K562 (cell line): Measurements from ENCODE around the gene ABHD10. TPM values are rescaled to one million over a fixed set of nuclear protein-coding genes. Genes with fewer than 3 reads are reported as not detected.

ENCODE experiments used
- ATAC-seq: fragments of 200-7000 bp; cut with Tn5 transposase; 3 replicates; pipeline ENCODE4 v1.9.1; 2020; ENCODE audit warnings: moderate library complexity
- BruUV-seq: library from RNA; stranded (reverse); fragments of 400-500 nt; replicated peaks from 2 replicates; lab custom pipeline; 2021; lab: Mats Ljungman, UMichigan
- CTCF ChIA-PET: fragments of 300-600 bp; formaldehyde crosslinking; extraction: SDS; loops from one replicate; lab custom pipeline; 2021; ENCODE audit warnings: low intra/inter-chr PET ratio; lab: Yijun Ruan, JAX
- POLR2A ChIA-PET: fragments of 300-600, 350-650 bp; sonication (Branson Sonifier 250); formaldehyde crosslinking; extraction: SDS; loops from one replicate; lab custom pipeline; 2021; ENCODE audit warnings: antibody characterized with exemption, inconsistent platforms; lab: Yijun Ruan, JAX
- DNase-seq, 4 experiments: peaks; one replicate each; pipeline versions ENCODE4 v3.0.0 to v3.0.0-alpha.2; 2011 to 2018; ENCODE audit warnings: low spot score in 3 of 4, mixed read lengths in 3 of 4; ENCODE audit errors: extremely low read depth in 1 of 4
- FAIRE-seq: peaks from 2 replicates; lab custom pipeline; 2011; peaks lifted over from hg19 to GRCh38; lab: Jason Lieb, UNC
- H2AFZ ChIP-seq: 2 replicates; pipeline ENCODE4 v1.6.0; 2011; ENCODE audit warnings: low read depth, low read length, control low read depth, inconsistent platforms
- H3K27ac ChIP-seq: fragments of 200-600 bp; 3 replicates; pipeline ENCODE4 v1.8.0; 2011; ENCODE audit warnings: low read depth, mild to moderate bottlenecking, control low read depth, inconsistent platforms, low read length, moderate library complexity, mixed read lengths; ENCODE audit errors: extremely low read depth
- H3K27me3 ChIP-seq, 2 experiments: fragments of 300-600 bp in 1 of 2; 2 replicates in 1 of 2; 3 replicates in 1 of 2; pipeline versions ENCODE4 v1.6.0 to v1.8.0; 2011; ENCODE audit warnings: inconsistent platforms in 2 of 2, low read length in 2 of 2, mild to moderate bottlenecking in 1 of 2, mixed read lengths in 1 of 2, moderate library complexity in 1 of 2; ENCODE audit not compliant: control insufficient read depth in 2 of 2, insufficient read depth in 2 of 2
- H3K36me3 ChIP-seq: fragments of 300-600 bp; 3 replicates; pipeline ENCODE4 v1.8.0; 2011; ENCODE audit warnings: mild to moderate bottlenecking, low read length, inconsistent platforms; ENCODE audit not compliant: control insufficient read depth, insufficient read depth
- H3K4me1 ChIP-seq, 2 experiments: fragments of 200-600 bp in 1 of 2; replicated peaks in 1 of 2; 2 replicates in 1 of 2; 3 replicates in 1 of 2; pipeline versions ENCODE4 v1.5.1 to v1.8.0; 2011; ENCODE audit warnings: inconsistent platforms in 2 of 2, low read length in 2 of 2, mild to moderate bottlenecking in 1 of 2, mixed read lengths in 1 of 2, moderate library complexity in 1 of 2; ENCODE audit not compliant: control insufficient read depth in 2 of 2, insufficient read depth in 2 of 2
- H3K4me2 ChIP-seq: 2 replicates; pipeline ENCODE4 v1.6.1; 2011; ENCODE audit warnings: low read length, control low read depth, inconsistent platforms, mixed read lengths; ENCODE audit not compliant: insufficient read depth
- H3K4me3 ChIP-seq: fragments of 200-600 bp; sonication (generic), shearing (Covaris generic); 2 replicates; pipeline ENCODE4 v1.5.1; 2016; ENCODE audit warnings: control low read depth, inconsistent platforms
- H3K79me2 ChIP-seq: fragments of 200-600 bp; 3 replicates; pipeline ENCODE4 v1.8.0; 2011; ENCODE audit warnings: low read length, inconsistent platforms; ENCODE audit not compliant: control insufficient read depth, insufficient read depth
- H3K9ac ChIP-seq, 2 experiments: 2 replicates each; pipeline versions ENCODE4 v1.6.0 to v1.6.1; 2011; ENCODE audit warnings: low read depth in 2 of 2, low read length in 2 of 2, control low read depth in 1 of 2, inconsistent platforms in 1 of 2, mild to moderate bottlenecking in 1 of 2, mixed read lengths in 1 of 2; ENCODE audit not compliant: insufficient read depth in 1 of 2
- H3K9me1 ChIP-seq: one replicate; pipeline ENCODE4 v1.6.0; 2011; ENCODE audit warnings: inconsistent platforms, mild to moderate bottlenecking, low read length, moderate library complexity; ENCODE audit not compliant: control insufficient read depth, insufficient read depth
- H3K9me3 ChIP-seq: replicated peaks from 2 replicates; pipeline ENCODE4 v1.5.1; 2011; ENCODE audit warnings: low read depth, low read length, inconsistent platforms; ENCODE audit not compliant: control insufficient read depth, insufficient read depth
- H4K20me1 ChIP-seq: replicated peaks from 2 replicates; pipeline ENCODE4 v1.6.1; 2011; ENCODE audit warnings: low read length, inconsistent platforms, mixed read lengths; ENCODE audit not compliant: control insufficient read depth, insufficient read depth
- ARID3A ChIP-seq: IDR thresholded peaks from 2 replicates; pipeline ENCODE4 v1.6.1; 2012; ENCODE audit warnings: low read depth, low read length, improper control_type of control experiment, borderline replicate concordance
- E2F5 ChIP-seq: sonication (generic); formaldehyde crosslinking; IDR thresholded peaks from 2 replicates; pipeline ENCODE4 v1.8.0; 2022; ENCODE audit warnings: mild to moderate bottlenecking, missing genetic modification reagents
- HNRNPL ChIP-seq: fragments of 200-400 bp; formaldehyde crosslinking; IDR thresholded peaks from 2 replicates; pipeline ENCODE4 v1.6.1; 2017; ENCODE audit warnings: low read depth, mild to moderate bottlenecking, low read length
- MCM2 ChIP-seq: fragments of 450-650 bp; IDR thresholded peaks from 2 replicates; pipeline ENCODE4 v1.6.1; 2017; ENCODE audit warnings: low read depth, mild to moderate bottlenecking
- RBM25 ChIP-seq: fragments of 200-400 bp; formaldehyde crosslinking; IDR thresholded peaks from 2 replicates; pipeline ENCODE4 v1.6.1; 2018; ENCODE audit warnings: low read length, low read depth, moderate library complexity; ENCODE audit not compliant: severe bottlenecking
- ZNF707 ChIP-seq: fragments of 250-450 bp; sonication (Bioruptor Pico); conservative IDR thresholded peaks from 2 replicates; pipeline ENCODE4 v1.8.0; 2022; ENCODE audit warnings: inconsistent platforms, mild to moderate bottlenecking, moderate library complexity
- WGBS: fragments of 100-300 bp; shearing (Covaris generic); methylation state at CpG from one replicate; pipeline ENCODE4 v1.1.6; 2016; ENCODE audit warnings: low coverage, mixed read lengths; ENCODE audit not compliant: insufficient coverage; ENCODE audit errors: missing lambda C conversion rate; 5-methylcytosine and 5-hydroxymethylcytosine counted together
- in situ Hi-C: fragments of 300-500 bp; cut with MboI; formaldehyde crosslinking; loops from 4 replicates; pipeline ENCODE4 v1.15.0; 2018; ENCODE audit warnings: inconsistent platforms, mixed read lengths
- intact Hi-C: fragments of 100-400 bp; cut with micrococcal nuclease; formaldehyde crosslinking; loops from 2 replicates; pipeline ENCODE4 v1.14.2; 2022
- polyA plus RNA-seq, 8 experiments: library from polyadenylated mRNA; depleted of rRNA in 4 of 8; stranded (reverse) in 5 of 8; unstranded in 3 of 8; fragments of >200 nt; fragmentation: Nextera tagmentation in 2 of 8; fragmentation: Illumina TruSeq in 1 of 8; extraction: Ambion mirVana in 2 of 8; extraction: Trizol in 1 of 8; gene quantifications; 2 replicates each; pipeline versions ENCODE4 v1.2.1 to v1.2.3, GENCODE V29; 2011 to 2014; ENCODE audit warnings: inconsistent platforms in 1 of 8, missing spikeins in 1 of 8
- total RNA-seq, 7 experiments: library from RNA; depleted of rRNA in 6 of 7; stranded (reverse); fragments of >200 nt in 6 of 7; fragmentation: Illumina TruSeq in 2 of 7; extraction: Trizol in 2 of 7; gene quantifications; 2 replicates each; pipeline versions ENCODE4 v1.2.1 to v1.2.3, GENCODE V29; 2011 to 2021; ENCODE audit warnings: low replicate concordance in 1 of 7

Gene ABHD10
- total and polyA plus RNA-seq, 9 of the 15 experiments (the other 6 are each of a cell fraction or from before 2014, with no cell fraction given), result 6.1 to 29.5 (median 11.5) TPM

- ChIA-PET CTCF (no interaction called here), POLR2A (no interaction called here)
- BruUV-seq, result no TSS peak
- TF ChIP-seq ARID3A (no peak), E2F5 (CRISPR knock-in tag) (no peak), ZNF707 (no peak), RBM25 (no peak), HNRNPL (no peak), MCM2 (no peak)
- Histone ChIP-seq H3K4me1 (no peaks in the 10 kb centered on the region), H3K27ac (no peak overlapping the region), H3K9ac (no peak overlapping the region), H3K4me3 (no peak overlapping the region), H3K36me3 (no peaks in the 10 kb centered on the region), H3K27me3 (no peaks in the 10 kb centered on the region), H2AFZ (no peak overlapping the region), H3K9me3 (no peaks in the 10 kb centered on the region), H3K9me1 (no peaks in the 10 kb centered on the region), H4K20me1 (no peaks in the 10 kb centered on the region), H3K79me2 (no peaks in the 10 kb centered on the region), H3K4me2 (no peak overlapping the region)
- FAIRE-seq (no peak), DNase-seq (no peak), ATAC-seq (no peak)
- in situ Hi-C loops, result no loop called here
- intact Hi-C loops, result no loop called here
- WGBS, result 0% methylated on average over 1 of the region's 1 CpG
Observed at GRCh38 chr3:112007633-112008032, 28.8 kb downstream of the ABHD10 start.
